NCI-H2081 (cell line): ENCODE results near the gene FRYL.
"Not testable (repeated sequence)": the region's sequence is repeated elsewhere in the genome, so short reads cannot be mapped to it uniquely, and the experiment has no call there.

Experiments
- DNase-seq, 2 experiments: peaks; one replicate each; lab custom pipeline; 2025; lab: John Stamatoyannopoulos, UW

Gene FRYL

GRCh38 chr4:48785302-48785701 is 5.2 kb upstream of the FRYL start:
- DNase-seq = no peak

- no peak for DNase-seq
Observed at GRCh38 chr4:48781968-48782367, 1.9 kb upstream of the FRYL start.

GRCh38 chr4:48780865-48781214 is 761 bp upstream of the FRYL start:
- peak in 1 of 2 experiments; percentile 52 for DNase-seq

GRCh38 chr4:48779095-48779997 is 733 bp downstream of the FRYL start:
- peak; percentile 32 to 76 for DNase-seq

GRCh38 chr4:48778431-48779094 is 1.5 kb downstream of the FRYL start:
- no peak for DNase-seq

- DNase-seq = no peak
Observed at GRCh38 chr4:48777739-48778138, 2.3 kb downstream of the FRYL start.

- DNase-seq = no peak
Observed at GRCh38 chr4:48774760-48775710, 5.0 kb downstream of the FRYL start.

GRCh38 chr4:48772556-48772955 is 7.5 kb downstream of the FRYL start:
- DNase-seq = no peak

GRCh38 chr4:48767055-48767929 is 12.8 kb downstream of the FRYL start:
- DNase-seq = no peak

GRCh38 chr4:48766131-48766792 is 13.8 kb downstream of the FRYL start:
- no peak for DNase-seq

- no peak for DNase-seq
Observed at GRCh38 chr4:48762408-48762807, 17.7 kb downstream of the FRYL start.

- no peak for DNase-seq
Observed at GRCh38 chr4:48761286-48761685, 18.8 kb downstream of the FRYL start.

- not testable (repeated sequence) for DNase-seq
Observed at GRCh38 chr4:48758703-48759102, 21.4 kb downstream of the FRYL start.

- no peak for DNase-seq
Observed at GRCh38 chr4:48756689-48757220, 23.3 kb downstream of the FRYL start.

- DNase-seq = no peak
Observed at GRCh38 chr4:48755281-48755680, 24.8 kb downstream of the FRYL start.

GRCh38 chr4:48753159-48753558 is 26.9 kb downstream of the FRYL start:
- DNase-seq = no peak

GRCh38 chr4:48752726-48753125 is 27.4 kb downstream of the FRYL start:
- no peak for DNase-seq

- no peak for DNase-seq
Observed at GRCh38 chr4:48752246-48752645, 27.8 kb downstream of the FRYL start.

- DNase-seq = no peak
Observed at GRCh38 chr4:48748949-48749596, 31.0 kb downstream of the FRYL start.
